ENCODE measurements around the gene DUSP7. TPM values are rescaled to one million over a fixed set of nuclear protein-coding genes. Genes with fewer than 3 reads are reported as not detected.

The DUSP7 gene
- total RNA-seq, 2 experiments from 2014 or later, result 4.8 to 5.2 TPM

GRCh38 chr3:52019352-52020080, 36.9 kb downstream of the DUSP7 start:
- no peaks in the 10 kb centered on the region for H3K27me3 ChIP-seq (ENCODE audit: control insufficient read depth in 1 of 2, insufficient read depth in 2 of 2, low read length in 2 of 2)

DNA sequence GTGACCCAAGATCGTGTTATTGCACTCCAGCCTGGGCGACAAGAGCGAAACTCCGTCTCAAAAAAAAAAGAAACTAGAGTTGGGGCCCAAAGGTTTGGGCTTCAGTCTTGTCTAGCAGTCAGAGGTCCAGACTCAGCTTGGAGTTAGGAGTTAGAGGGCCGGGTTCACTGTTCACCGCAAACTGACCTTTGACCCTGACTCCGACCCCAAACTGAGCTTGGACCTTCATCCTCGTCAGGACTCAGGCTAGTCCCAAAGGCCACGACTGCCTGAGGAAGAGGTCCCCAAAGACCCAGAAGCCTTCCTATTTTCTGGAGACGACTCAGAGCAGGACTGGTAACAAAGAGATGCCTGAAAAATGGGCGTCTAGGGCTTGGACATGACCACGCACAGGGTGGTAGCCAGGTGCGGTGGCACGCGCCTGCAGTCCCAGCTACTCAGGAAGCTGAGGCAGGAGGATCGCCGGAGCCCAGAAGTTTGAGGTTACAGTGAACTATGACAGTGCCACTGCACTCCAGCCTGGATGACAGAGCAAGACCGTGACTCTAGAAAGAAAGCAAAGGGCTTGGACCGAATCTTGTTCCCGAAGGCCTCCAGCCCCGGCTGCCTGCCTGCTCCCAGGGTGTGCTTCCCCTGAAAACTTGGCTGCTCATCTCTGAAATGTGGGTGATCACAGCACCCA, 37.9 kb downstream of the DUSP7 start:
- no peaks in the 10 kb centered on the region for H3K36me3 ChIP-seq (ENCODE audit: insufficient read depth, low read length)
- no peaks in the 10 kb centered on the region for H3K27me3 ChIP-seq (ENCODE audit: control insufficient read depth in 1 of 2, insufficient read depth in 2 of 2, low read length in 2 of 2)
- H3K27ac Mint-ChIP-seq, result no peak overlapping the region
- H3K4me3 ChIP-seq (ENCODE audit: low read length), result no peak overlapping the region
- no peak overlapping the region for H3K27ac ChIP-seq (ENCODE audit: low read depth in 1 of 2, low read length in 2 of 2)
- H3K9me3 ChIP-seq (ENCODE audit: control insufficient read depth in 1 of 2, insufficient read depth in 1 of 2, low read length in 2 of 2), result no peaks in the 10 kb centered on the region
- ATAC-seq (ENCODE audit: poor library complexity), result no peak
- POLR2A ChIA-PET, result no interaction called here
- TF ChIP-seq, protein P1, sequence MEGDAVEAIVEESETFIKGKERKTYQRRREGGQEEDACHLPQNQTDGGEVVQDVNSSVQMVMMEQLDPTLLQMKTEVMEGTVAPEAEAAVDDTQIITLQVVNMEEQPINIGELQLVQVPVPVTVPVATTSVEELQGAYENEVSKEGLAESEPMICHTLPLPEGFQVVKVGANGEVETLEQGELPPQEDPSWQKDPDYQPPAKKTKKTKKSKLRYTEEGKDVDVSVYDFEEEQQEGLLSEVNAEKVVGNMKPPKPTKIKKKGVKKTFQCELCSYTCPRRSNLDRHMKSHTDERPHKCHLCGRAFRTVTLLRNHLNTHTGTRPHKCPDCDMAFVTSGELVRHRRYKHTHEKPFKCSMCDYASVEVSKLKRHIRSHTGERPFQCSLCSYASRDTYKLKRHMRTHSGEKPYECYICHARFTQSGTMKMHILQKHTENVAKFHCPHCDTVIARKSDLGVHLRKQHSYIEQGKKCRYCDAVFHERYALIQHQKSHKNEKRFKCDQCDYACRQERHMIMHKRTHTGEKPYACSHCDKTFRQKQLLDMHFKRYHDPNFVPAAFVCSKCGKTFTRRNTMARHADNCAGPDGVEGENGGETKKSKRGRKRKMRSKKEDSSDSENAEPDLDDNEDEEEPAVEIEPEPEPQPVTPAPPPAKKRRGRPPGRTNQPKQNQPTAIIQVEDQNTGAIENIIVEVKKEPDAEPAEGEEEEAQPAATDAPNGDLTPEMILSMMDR (IDR thresholded peaks at IDR 0.05), result no peak
- H3K4me3 Mint-ChIP-seq, result no peak overlapping the region
- intact Hi-C loops (cut with DNase I, micrococcal nuclease), result no loop called here
- no peaks in the 10 kb centered on the region for H3K36me3 Mint-ChIP-seq (ENCODE audit: low read depth)
- no peaks in the 10 kb centered on the region for H3K4me1 Mint-ChIP-seq (ENCODE audit: low read depth)
- CTCF ChIA-PET, result no interaction called here
- H3K27me3 Mint-ChIP-seq, result no peaks in the 10 kb centered on the region
- no peak for DNase-seq
- H3K4me1 ChIP-seq (ENCODE audit: insufficient read depth, low read length), result no peaks in the 10 kb centered on the region
- H3K9me3 Mint-ChIP-seq, result no peaks in the 10 kb centered on the region

More at GRCh38 chr3:52019352-52020080, 36.9 kb downstream of the DUSP7 start:
- Mint-ChIP-seq H3K36me3 (ENCODE audit: low read depth) (no peaks in the 10 kb centered on the region), H3K27ac (no peak overlapping the region), H3K4me3 (no peak overlapping the region), H3K27me3 (no peaks in the 10 kb centered on the region), H3K9me3 (no peaks in the 10 kb centered on the region), H3K4me1 (ENCODE audit: low read depth) (no peaks in the 10 kb centered on the region)
- Histone ChIP-seq H3K4me1 (ENCODE audit: insufficient read depth, low read length) (no peaks in the 10 kb centered on the region), H3K27ac (ENCODE audit: low read depth in 1 of 2, low read length in 2 of 2) (no peak overlapping the region), H3K4me3 (ENCODE audit: low read length) (no peak overlapping the region), H3K36me3 (ENCODE audit: insufficient read depth, low read length) (no peaks in the 10 kb centered on the region), H3K9me3 (ENCODE audit: control insufficient read depth in 1 of 2, insufficient read depth in 1 of 2, low read length in 2 of 2) (no peaks in the 10 kb centered on the region)
- DNase-seq (no peak), ATAC-seq (ENCODE audit: poor library complexity) (no peak)
- ChIA-PET CTCF (no interaction called here), POLR2A (no interaction called here)
- TF ChIP-seq, protein P1 (IDR thresholded peaks at IDR 0.05), result no peak
- intact Hi-C loops (cut with DNase I, micrococcal nuclease), result no loop called here

GRCh38 chr3:52017586-52017985, 38.8 kb downstream of the DUSP7 start:
- Histone ChIP-seq H3K9me3 (ENCODE audit: control insufficient read depth in 1 of 2, insufficient read depth in 1 of 2, low read length in 2 of 2) (no peaks in the 10 kb centered on the region), H3K27me3 (ENCODE audit: control insufficient read depth in 1 of 2, insufficient read depth in 2 of 2, low read length in 2 of 2) (no peaks in the 10 kb centered on the region), H3K4me1 (ENCODE audit: insufficient read depth, low read length) (no peaks in the 10 kb centered on the region), H3K4me3 (ENCODE audit: low read length) (no peak overlapping the region), H3K27ac (ENCODE audit: low read depth in 1 of 2, low read length in 2 of 2) (no peak overlapping the region), H3K36me3 (ENCODE audit: insufficient read depth, low read length) (no peaks in the 10 kb centered on the region)
- Mint-ChIP-seq H3K4me3 (no peak overlapping the region), H3K27me3 (no peaks in the 10 kb centered on the region), H3K36me3 (ENCODE audit: low read depth) (no peaks in the 10 kb centered on the region), H3K27ac (no peak overlapping the region), H3K4me1 (ENCODE audit: low read depth) (no peaks in the 10 kb centered on the region), H3K9me3 (no peaks in the 10 kb centered on the region)
- no peak for ATAC-seq (ENCODE audit: poor library complexity)
- no peak for DNase-seq
- TF ChIP-seq, protein P1 (IDR thresholded peaks at IDR 0.05), result no peak
- CTCF ChIA-PET, result no interaction called here
- intact Hi-C loops (cut with DNase I, micrococcal nuclease), result no loop called here
- POLR2A ChIA-PET, result no interaction called here
